Ascending aorta (tissue), 2 donors: Measurements from ENCODE around the gene TECR. TPM values are rescaled to one million over a fixed set of nuclear protein-coding genes. Genes with fewer than 3 reads are reported as not detected.
A peak's percentile ranks its signal among the peaks of the same experiment; 100 is the strongest.

Experiments
- DNase-seq, 2 donors: peaks; one replicate each; pipeline ENCODE4 v3.0.0-alpha.2; 2019; ENCODE audit warnings: low spot score in 2 of 2
- H3K27ac ChIP-seq, 2 donors: fragments of 200-600 bp; sonication (generic); one replicate each; pipeline ENCODE4 v1.5.1; 2016 to 2017; ENCODE audit warnings: mild to moderate bottlenecking in 1 of 2
- H3K27me3 ChIP-seq: fragments of 200-600 bp; sonication (generic); one replicate; pipeline ENCODE4 v1.5.1; 2017
- H3K36me3 ChIP-seq, 2 donors: fragments of 200-600 bp; sonication (generic); one replicate each; pipeline ENCODE4 v1.5.1; 2016
- H3K4me1 ChIP-seq, 2 donors: fragments of 200-600 bp; sonication (generic); one replicate each; pipeline ENCODE4 v1.5.1; 2016 to 2017; ENCODE audit warnings: mild to moderate bottlenecking in 1 of 2
- H3K4me3 ChIP-seq, 2 donors: fragments of 200-600 bp; sonication (generic); one replicate each; pipeline ENCODE4 v1.5.1; 2016 to 2017; ENCODE audit warnings: mild to moderate bottlenecking in 1 of 2
- H3K9me3 ChIP-seq, 2 donors: fragments of 200-600 bp; sonication (generic); one replicate each; pipeline ENCODE4 v1.5.1; 2016
- intact Hi-C: fragments of 100-400 bp; cut with DNase I; formaldehyde crosslinking; loops from one replicate; pipeline ENCODE4 v1.15.1; 2023
- total RNA-seq: library from RNA; depleted of rRNA; stranded (reverse); fragments of >200 nt; gene quantifications from one replicate; pipeline ENCODE4 v1.1.0, GENCODE V29; 2016
- TF ChIP-seq, protein P1 (sequence below), 3 experiments: fragments of 200-600 bp in 2 of 3; fragments of 450-650 bp in 1 of 3; sonication (generic) in 2 of 3; IDR thresholded peaks; one replicate each; pipeline ENCODE4 v1.5.1; 2016 to 2019; ENCODE audit warnings: antibody characterized with exemption in 3 of 3, mild to moderate bottlenecking in 1 of 3, moderate library complexity in 1 of 3

Gene TECR
- total RNA-seq, 1 donor from 2014 or later, result 88.7 TPM

- Histone ChIP-seq H3K9me3 (no peaks in the 10 kb centered on the region), H3K27ac (peak within 1 kb of the TSS; percentile 99), H3K36me3 (peaks cover 23 to 36% of the 10 kb centered on the region in 2 donors), H3K4me3 (peak within 1 kb of the TSS; percentile 96 to 98), H3K27me3 (no peaks in the 10 kb centered on the region), H3K4me1 (peaks cover 8 to 34% of the 10 kb centered on the region in 2 donors)
- TF ChIP-seq, protein P1, sequence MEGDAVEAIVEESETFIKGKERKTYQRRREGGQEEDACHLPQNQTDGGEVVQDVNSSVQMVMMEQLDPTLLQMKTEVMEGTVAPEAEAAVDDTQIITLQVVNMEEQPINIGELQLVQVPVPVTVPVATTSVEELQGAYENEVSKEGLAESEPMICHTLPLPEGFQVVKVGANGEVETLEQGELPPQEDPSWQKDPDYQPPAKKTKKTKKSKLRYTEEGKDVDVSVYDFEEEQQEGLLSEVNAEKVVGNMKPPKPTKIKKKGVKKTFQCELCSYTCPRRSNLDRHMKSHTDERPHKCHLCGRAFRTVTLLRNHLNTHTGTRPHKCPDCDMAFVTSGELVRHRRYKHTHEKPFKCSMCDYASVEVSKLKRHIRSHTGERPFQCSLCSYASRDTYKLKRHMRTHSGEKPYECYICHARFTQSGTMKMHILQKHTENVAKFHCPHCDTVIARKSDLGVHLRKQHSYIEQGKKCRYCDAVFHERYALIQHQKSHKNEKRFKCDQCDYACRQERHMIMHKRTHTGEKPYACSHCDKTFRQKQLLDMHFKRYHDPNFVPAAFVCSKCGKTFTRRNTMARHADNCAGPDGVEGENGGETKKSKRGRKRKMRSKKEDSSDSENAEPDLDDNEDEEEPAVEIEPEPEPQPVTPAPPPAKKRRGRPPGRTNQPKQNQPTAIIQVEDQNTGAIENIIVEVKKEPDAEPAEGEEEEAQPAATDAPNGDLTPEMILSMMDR (IDR thresholded peaks at IDR 0.05), result no peak
- DNase-seq, result peak; percentile 29 to 88
- intact Hi-C loops, result loop anchor here (1.0 kb wide), 2 partner anchors 11 to 22 kb away; partner anchors contain the start of genes GIPC1 and TECR
These were observed 11.4 kb upstream of the TECR start, which contains the start of gene DNAJB1 for GRCh38 chr19:14517840-14518505. DNAJB1 (minus strand) TSS chr19:14518397; CDS start chr19:14518349, 48 bp downstream.

- Histone ChIP-seq H3K4me3 (no peak overlapping the region), H3K27ac (peak overlapping the region; percentile 94 to 99), H3K4me1 (peaks cover 8 to 33% of the 10 kb centered on the region in 2 donors), H3K9me3 (no peaks in the 10 kb centered on the region), H3K27me3 (no peaks in the 10 kb centered on the region), H3K36me3 (peaks cover 20 to 22% of the 10 kb centered on the region in 2 donors)
- no peak for DNase-seq
- intact Hi-C loops, result no loop called here
- TF ChIP-seq, protein P1 (IDR thresholded peaks at IDR 0.05), result no peak
These were observed 10.0 kb upstream of the TECR start for GRCh38 chr19:14519245-14519859.

DNA sequence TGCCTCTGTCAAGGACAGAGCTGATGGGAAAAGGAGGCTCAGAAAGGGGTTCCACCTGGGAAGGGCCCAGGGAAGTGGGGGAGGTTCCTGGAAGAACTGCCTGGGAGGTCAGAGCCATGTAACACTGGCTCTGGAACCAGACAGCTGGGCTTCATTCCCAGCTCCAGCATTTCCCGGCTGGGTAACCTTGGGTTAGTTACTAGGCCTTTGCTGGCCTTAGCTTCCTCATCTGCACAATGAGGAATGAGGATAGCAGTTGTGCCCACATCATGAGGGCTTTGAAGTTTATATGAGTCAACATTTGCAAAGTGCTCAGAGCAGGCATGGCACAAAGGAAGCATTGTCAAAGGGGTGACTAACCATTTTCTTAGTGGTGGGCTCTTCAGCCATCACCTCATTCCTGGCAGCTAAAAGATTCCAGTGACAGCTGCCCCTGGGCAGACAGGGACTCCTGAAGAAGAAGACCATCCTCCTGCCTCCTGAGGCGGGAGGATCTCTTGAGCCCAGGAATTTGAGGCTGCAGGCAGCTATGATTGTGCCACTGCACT is 9.5 kb upstream of the TECR start:
- peaks cover 14 to 16% of the 10 kb centered on the region in 2 donors for H3K36me3 ChIP-seq
- intact Hi-C loops, result no loop called here
- no peaks in the 10 kb centered on the region for H3K27me3 ChIP-seq
- peaks cover 8 to 27% of the 10 kb centered on the region in 2 donors for H3K4me1 ChIP-seq
- no peak overlapping the region for H3K4me3 ChIP-seq
- no peak for DNase-seq
- peak overlapping the region in 1 of 2 donors; percentile 94 for H3K27ac ChIP-seq
- TF ChIP-seq, protein P1 (IDR thresholded peaks at IDR 0.05), result no peak
- H3K9me3 ChIP-seq, result no peaks in the 10 kb centered on the region

DNA sequence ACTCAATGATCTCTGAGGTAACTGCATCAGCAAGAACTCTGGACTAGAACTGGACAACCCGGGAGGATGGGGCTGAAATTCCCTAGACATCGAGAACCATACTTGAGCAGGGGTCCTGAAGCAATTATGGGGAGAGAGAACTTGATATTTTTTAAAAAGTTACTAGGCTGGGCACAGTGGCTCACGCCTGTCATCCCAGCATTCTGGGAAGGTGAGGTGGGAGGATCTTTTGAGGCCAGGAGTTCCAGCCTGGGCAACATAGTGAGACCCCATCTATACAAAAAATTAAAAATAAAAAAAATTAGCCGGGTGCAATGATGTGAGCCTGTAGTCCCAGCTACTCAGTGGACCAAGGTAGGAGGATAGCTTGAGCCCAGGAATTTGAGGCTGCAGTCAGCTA is 8.9 kb upstream of the TECR start:
- Histone ChIP-seq H3K4me3 (no peak overlapping the region), H3K36me3 (peaks cover 8 to 10% of the 10 kb centered on the region in 2 donors), H3K27me3 (no peaks in the 10 kb centered on the region), H3K27ac (no peak overlapping the region), H3K9me3 (no peaks in the 10 kb centered on the region), H3K4me1 (peaks cover 8 to 21% of the 10 kb centered on the region in 2 donors)
- TF ChIP-seq, protein P1 (IDR thresholded peaks at IDR 0.05), result no peak
- intact Hi-C loops, result no loop called here
- no peak for DNase-seq

DNA sequence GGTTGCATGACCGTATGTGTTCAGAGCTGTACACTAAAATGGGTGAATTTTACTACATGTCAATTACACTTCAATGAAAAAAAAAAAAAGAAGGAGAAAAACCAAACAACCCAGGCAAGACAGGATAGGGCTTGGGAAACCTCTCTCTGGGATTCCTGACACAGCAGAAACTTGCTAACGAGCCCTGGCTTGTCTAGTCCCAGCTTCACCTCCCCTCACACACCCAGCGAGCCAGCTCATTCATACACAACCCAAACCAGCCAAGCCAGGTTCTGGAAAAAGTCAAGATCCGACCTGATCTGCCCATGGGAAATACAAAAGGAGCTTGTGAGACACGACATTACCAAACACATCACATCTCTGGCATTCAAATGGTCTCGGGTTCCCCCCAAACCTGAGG is 3.7 kb upstream of the TECR start:
- no peaks in the 10 kb centered on the region for H3K36me3 ChIP-seq
- intact Hi-C loops, result no loop called here
- TF ChIP-seq, protein P1 (IDR thresholded peaks at IDR 0.05), result no peak
- no peak for DNase-seq
- no peaks in the 10 kb centered on the region for H3K27me3 ChIP-seq
- H3K9me3 ChIP-seq, result no peaks in the 10 kb centered on the region
- H3K4me1 ChIP-seq, result peaks cover 0 to 7% of the 10 kb centered on the region in 2 donors
- no peak overlapping the region for H3K4me3 ChIP-seq
- no peak overlapping the region for H3K27ac ChIP-seq
